ENCODE results near the gene OR10J4. TPM values are rescaled to one million over a fixed set of nuclear protein-coding genes. Genes with fewer than 3 reads are reported as not detected.

OR10J4 gene
- total RNA-seq, result not detected
- not detected for polyA plus RNA-seq (2013, experiment 1 of 2)
- polyA plus RNA-seq (2013, experiment 2 of 2), result not detected
- long read RNA-seq, experiment 1, result 0 reads
- long read RNA-seq, experiment 2, result 0 reads
- long read RNA-seq, experiment 3, result 0 reads
- long read RNA-seq, experiment 4, result 0 reads

GRCh38 chr1:159431904-159432303 is at the start of gene OR10J4:
Gene OR10J4 (plus strand): TSS chr1:159432204.
- DNase-seq, result no peak
- no peak within 1 kb of the TSS for H3K4me3 ChIP-seq (ENCODE audit: low read length)
- no peaks in the 10 kb centered on the region for H3K27me3 ChIP-seq (ENCODE audit: control insufficient read depth, insufficient read depth, low read length, poor library complexity, severe bottlenecking)
- no peaks in the 10 kb centered on the region for H3K36me3 ChIP-seq (ENCODE audit: control insufficient read depth, insufficient read depth, low read length)
- no peaks in the 10 kb centered on the region for H3K9me3 ChIP-seq (ENCODE audit: control insufficient read depth, low read length)
- TF ChIP-seq, protein P1, sequence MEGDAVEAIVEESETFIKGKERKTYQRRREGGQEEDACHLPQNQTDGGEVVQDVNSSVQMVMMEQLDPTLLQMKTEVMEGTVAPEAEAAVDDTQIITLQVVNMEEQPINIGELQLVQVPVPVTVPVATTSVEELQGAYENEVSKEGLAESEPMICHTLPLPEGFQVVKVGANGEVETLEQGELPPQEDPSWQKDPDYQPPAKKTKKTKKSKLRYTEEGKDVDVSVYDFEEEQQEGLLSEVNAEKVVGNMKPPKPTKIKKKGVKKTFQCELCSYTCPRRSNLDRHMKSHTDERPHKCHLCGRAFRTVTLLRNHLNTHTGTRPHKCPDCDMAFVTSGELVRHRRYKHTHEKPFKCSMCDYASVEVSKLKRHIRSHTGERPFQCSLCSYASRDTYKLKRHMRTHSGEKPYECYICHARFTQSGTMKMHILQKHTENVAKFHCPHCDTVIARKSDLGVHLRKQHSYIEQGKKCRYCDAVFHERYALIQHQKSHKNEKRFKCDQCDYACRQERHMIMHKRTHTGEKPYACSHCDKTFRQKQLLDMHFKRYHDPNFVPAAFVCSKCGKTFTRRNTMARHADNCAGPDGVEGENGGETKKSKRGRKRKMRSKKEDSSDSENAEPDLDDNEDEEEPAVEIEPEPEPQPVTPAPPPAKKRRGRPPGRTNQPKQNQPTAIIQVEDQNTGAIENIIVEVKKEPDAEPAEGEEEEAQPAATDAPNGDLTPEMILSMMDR (conservative IDR thresholded peaks at IDR 0.05), result no peak
- no peak within 1 kb of the TSS for H3K9ac ChIP-seq (ENCODE audit: extremely low read depth, low read length, poor library complexity, severe bottlenecking)
- 89% methylated on average over 1 of the region's 1 CpG for WGBS, 2 experiments (ENCODE audit: insufficient coverage in 1 of 2, insufficient read length in 1 of 2)
- Mint-ChIP-seq H3K27me3 (ENCODE audit: insufficient read depth) (peaks cover 3% of the 10 kb centered on the region), H3K27ac (no peak within 1 kb of the TSS), H3K4me3 (no peak within 1 kb of the TSS), H3K36me3 (ENCODE audit: low read depth) (no peaks in the 10 kb centered on the region), H3K4me1 (no peaks in the 10 kb centered on the region), H3K9me3 (peaks cover 58% of the 10 kb centered on the region)
- no peaks in the 10 kb centered on the region for H3K4me1 ChIP-seq (ENCODE audit: control insufficient read depth, insufficient read depth, low read length)
- no peak within 1 kb of the TSS for H3K27ac ChIP-seq (ENCODE audit: low read depth, low read length)

GRCh38 chr1:159406821-159407220 is 25.2 kb upstream of the OR10J4 start:
- no peak overlapping the region for H3K9ac ChIP-seq (ENCODE audit: extremely low read depth, low read length, poor library complexity, severe bottlenecking)
- no peak overlapping the region for H3K27ac Mint-ChIP-seq
- no peak overlapping the region for H3K27ac ChIP-seq (ENCODE audit: low read depth, low read length)
- no peaks in the 10 kb centered on the region for H3K36me3 Mint-ChIP-seq (ENCODE audit: low read depth)
- H3K9me3 ChIP-seq (ENCODE audit: control insufficient read depth, low read length), result no peaks in the 10 kb centered on the region
- peaks cover 49% of the 10 kb centered on the region for H3K9me3 Mint-ChIP-seq
- TF ChIP-seq, protein P1 (conservative IDR thresholded peaks at IDR 0.05), result no peak
- no peaks in the 10 kb centered on the region for H3K4me1 ChIP-seq (ENCODE audit: control insufficient read depth, insufficient read depth, low read length)
- WGBS, 2 experiments (ENCODE audit: insufficient coverage in 1 of 2, insufficient read length in 1 of 2), result 89% methylated on average over 2 of the region's 2 CpGs; no CpG with 5 or more reads in 1 of the 2 experiments
- no peaks in the 10 kb centered on the region for H3K27me3 ChIP-seq (ENCODE audit: control insufficient read depth, insufficient read depth, low read length, poor library complexity, severe bottlenecking)
- H3K4me3 Mint-ChIP-seq, result no peak overlapping the region
- H3K36me3 ChIP-seq (ENCODE audit: control insufficient read depth, insufficient read depth, low read length), result no peaks in the 10 kb centered on the region
- H3K27me3 Mint-ChIP-seq (ENCODE audit: insufficient read depth), result no peaks in the 10 kb centered on the region
- DNase-seq, result no peak
- H3K4me1 Mint-ChIP-seq, result no peaks in the 10 kb centered on the region
- no peak overlapping the region for H3K4me3 ChIP-seq (ENCODE audit: low read length)

- no peaks in the 10 kb centered on the region for H3K36me3 Mint-ChIP-seq (ENCODE audit: low read depth)
- H3K27me3 ChIP-seq (ENCODE audit: control insufficient read depth, insufficient read depth, low read length, poor library complexity, severe bottlenecking), result no peaks in the 10 kb centered on the region
- H3K9me3 Mint-ChIP-seq, result peaks cover 45% of the 10 kb centered on the region
- no peaks in the 10 kb centered on the region for H3K4me1 ChIP-seq (ENCODE audit: control insufficient read depth, insufficient read depth, low read length)
- no peaks in the 10 kb centered on the region for H3K27me3 Mint-ChIP-seq (ENCODE audit: insufficient read depth)
- no peaks in the 10 kb centered on the region for H3K9me3 ChIP-seq (ENCODE audit: control insufficient read depth, low read length)
- TF ChIP-seq, protein P1 (conservative IDR thresholded peaks at IDR 0.05), result no peak
- no peak overlapping the region for H3K9ac ChIP-seq (ENCODE audit: extremely low read depth, low read length, poor library complexity, severe bottlenecking)
- DNase-seq, result no peak
- no peaks in the 10 kb centered on the region for H3K4me1 Mint-ChIP-seq
- no peaks in the 10 kb centered on the region for H3K36me3 ChIP-seq (ENCODE audit: control insufficient read depth, insufficient read depth, low read length)
- WGBS, 2 experiments (ENCODE audit: insufficient coverage in 1 of 2, insufficient read length in 1 of 2), result 81 to 97% methylated on average over 6 of the region's 6 CpGs
- no peak overlapping the region for H3K27ac Mint-ChIP-seq
- no peak overlapping the region for H3K27ac ChIP-seq (ENCODE audit: low read depth, low read length)
- H3K4me3 ChIP-seq (ENCODE audit: low read length), result no peak overlapping the region
- H3K4me3 Mint-ChIP-seq, result no peak overlapping the region
These were observed 23.1 kb upstream of the OR10J4 start for GRCh38 chr1:159408862-159409400.

Data from endodermal cell (in vitro differentiated cells).